Panc1 (cell line): ENCODE measurements around the gene TNRC6B. TPM values are rescaled to one million over a fixed set of nuclear protein-coding genes. Genes with fewer than 3 reads are reported as not detected.

Source experiments
- ATAC-seq: fragments of 200-7000 bp; cut with Tn5 transposase; 2 replicates; pipeline ENCODE4 v1.9.1; 2020; ENCODE audit warnings: mild to moderate bottlenecking, moderate library complexity
- BruUV-seq: library from RNA; stranded (reverse); fragments of 400-500 nt; replicated peaks from 2 replicates; lab custom pipeline; 2021; lab: Mats Ljungman, UMichigan
- CTCF ChIA-PET: fragments of 300-600 bp; sonication (Branson Sonifier 250); formaldehyde crosslinking; loops from one replicate; lab custom pipeline; 2022; ENCODE audit warnings: antibody characterized with exemption; lab: Charles Lee
- POLR2A ChIA-PET: fragments of 300-600 bp; sonication (Branson Sonifier 250); formaldehyde crosslinking; loops from one replicate; lab custom pipeline; 2022; ENCODE audit warnings: antibody characterized with exemption; lab: Charles Lee
- DNase-seq: peaks from one replicate; pipeline ENCODE4 v3.0.0-alpha.2; 2010; ENCODE audit warnings: low read depth, low spot score
- H3K27ac ChIP-seq: 2 replicates; pipeline ENCODE4 v1.5.1; 2011; ENCODE audit warnings: mild to moderate bottlenecking, low read length, inconsistent platforms
- H3K27me3 ChIP-seq: fragments of 200-500 bp; sonication (Bioruptor generic); 2 replicates; pipeline ENCODE4 v1.6.0; 2014; ENCODE audit warnings: low read length, inconsistent platforms; ENCODE audit not compliant: control insufficient read depth, insufficient read depth
- H3K36me3 ChIP-seq: fragments of 200-500 bp; sonication (Bioruptor generic); 2 replicates; pipeline ENCODE4 v1.5.1; 2014; ENCODE audit warnings: inconsistent platforms, mild to moderate bottlenecking, low read length, moderate library complexity; ENCODE audit not compliant: control insufficient read depth, insufficient read depth
- H3K4me1 ChIP-seq: 2 replicates; pipeline ENCODE4 v1.5.1; 2011; ENCODE audit warnings: inconsistent platforms, mild to moderate bottlenecking, low read length, moderate library complexity; ENCODE audit not compliant: control insufficient read depth, insufficient read depth
- H3K4me3 ChIP-seq, 2 experiments: 2 replicates each; pipeline ENCODE4 v1.5.1; 2011 to 2012; ENCODE audit warnings: low read depth in 2 of 2, low read length in 2 of 2, mild to moderate bottlenecking in 2 of 2, inconsistent platforms in 1 of 2, moderate library complexity in 1 of 2
- H3K9me3 ChIP-seq: fragments of 200-500 bp; sonication (Bioruptor generic); 2 replicates; pipeline ENCODE4 v1.5.1; 2014; ENCODE audit warnings: low read depth, mild to moderate bottlenecking, inconsistent platforms, low read length, moderate library complexity; ENCODE audit not compliant: control insufficient read depth, insufficient read depth
- CTCF ChIP-seq: fragments of 450-650 bp; IDR thresholded peaks from 2 replicates; pipeline ENCODE4 v1.5.1; 2017; ENCODE audit warnings: mild to moderate bottlenecking
- POLR2AphosphoS5 ChIP-seq: IDR thresholded peaks from 2 replicates; pipeline ENCODE4 v1.6.1; 2012; ENCODE audit warnings: mild to moderate bottlenecking, low read depth, low read length, moderate library complexity
- REST ChIP-seq, 2 experiments: IDR thresholded peaks; 2 replicates each; pipeline ENCODE4 v1.6.1; 2011 to 2012; ENCODE audit warnings: low read depth in 2 of 2, control low read depth in 1 of 2, low read length in 1 of 2, mild to moderate bottlenecking in 1 of 2, moderate library complexity in 1 of 2; ENCODE audit not compliant: insufficient read depth in 1 of 2
- SIN3A ChIP-seq: IDR thresholded peaks from 2 replicates; pipeline ENCODE4 v1.6.1; 2012; ENCODE audit warnings: low read depth, mild to moderate bottlenecking, low read length, moderate library complexity, borderline replicate concordance; ENCODE audit not compliant: insufficient read depth
- TCF7L2 ChIP-seq: IDR thresholded peaks from 2 replicates; pipeline ENCODE4 v1.6.1; 2011; ENCODE audit warnings: mild to moderate bottlenecking, low read depth, low read length, inconsistent platforms
- in situ Hi-C: cut with HindIII; loops from 2 replicates; pipeline ENCODE4 v1.10.0; 2016; ENCODE audit warnings: low sequenced_read_pairs, low pct_unique_long_range_greater_than_20kb
- intact Hi-C: fragments of 100-400 bp; cut with micrococcal nuclease; formaldehyde crosslinking; loops from one replicate; pipeline ENCODE4 v1.10.0; 2022; ENCODE audit not compliant: unreplicated experiment
- total RNA-seq: library from RNA; stranded (reverse); gene quantifications from one replicate; pipeline ENCODE4 v1.2.1, GENCODE V29; 2021; ENCODE audit not compliant: unreplicated experiment

The TNRC6B gene
- total RNA-seq, 1 experiment from 2014 or later, result 30.7 TPM

- TF ChIP-seq REST (IDR thresholded peaks at IDR 0.05; ENCODE audit: insufficient read depth in 1 of 2, low read depth in 2 of 2, low read length in 1 of 2), result no peak
- intact Hi-C loops, result no loop called here
- Histone ChIP-seq H3K9me3 (no peaks in the 10 kb centered on the region), H3K27me3 (no peaks in the 10 kb centered on the region), H3K4me1 (no peaks in the 10 kb centered on the region), H3K27ac (no peak overlapping the region), H3K4me3 (no peak overlapping the region), H3K36me3 (peaks cover 29% of the 10 kb centered on the region)
- BruUV-seq, result no TSS peak
- no peak for DNase-seq
- in situ Hi-C loops, result no loop called here
- ATAC-seq, result no peak
- CTCF ChIA-PET, result no interaction called here
- POLR2A ChIA-PET, result no interaction called here
Measured at GRCh38 chr22:40361100-40361499, 183.4 kb downstream of the TNRC6B start.

- ChIA-PET POLR2A (no interaction called here), CTCF (no interaction called here)
- no peak for ATAC-seq
- no peak overlapping the region for H3K27ac ChIP-seq
- TF ChIP-seq CTCF (no peak), TCF7L2 (no peak), REST (IDR thresholded peaks at IDR 0.05; ENCODE audit: insufficient read depth in 1 of 2, low read depth in 2 of 2, low read length in 1 of 2) (no peak), SIN3A (no peak), POLR2AphosphoS5 (no peak)
- intact Hi-C loops, result no loop called here
- no peaks in the 10 kb centered on the region for H3K9me3 ChIP-seq
- in situ Hi-C loops, result no loop called here
- no TSS peak for BruUV-seq
- DNase-seq, result no peak
- no peaks in the 10 kb centered on the region for H3K27me3 ChIP-seq
- H3K36me3 ChIP-seq, result peaks cover 32% of the 10 kb centered on the region
- no peak overlapping the region for H3K4me3 ChIP-seq
- H3K4me1 ChIP-seq, result no peaks in the 10 kb centered on the region
Measured at GRCh38 chr22:40363059-40363458, 185.3 kb downstream of the TNRC6B start.
